T-helper 9 cell (primary cell): ENCODE data around the gene PCNP.
"Not testable (repeated sequence)": the region's sequence is repeated elsewhere in the genome, so short reads cannot be mapped to it uniquely, and the experiment has no call there.

Experiments used
- DNase-seq: peaks from one replicate; pipeline ENCODE4 v3.0.0-alpha.2; 2020
- total RNA-seq, 2 donors: gene quantifications; one replicate each; lab custom pipeline; 2026; lab: John Stamatoyannopoulos, UW

PCNP gene
- total RNA-seq: 115 to 139 reads per million in 2 donors

- DNase-seq: peak; percentile 99
Observed at GRCh38 chr3:101573449-101574387, at the start of gene PCNP. Gene PCNP, plus strand, starts transcription at chr3:101574180. Its CDS starts 36 bp downstream, at chr3:101574216.

GRCh38 chr3:101527441-101527840 lies 46.5 kb upstream of the PCNP start:
- DNase-seq: no peak

DNA sequence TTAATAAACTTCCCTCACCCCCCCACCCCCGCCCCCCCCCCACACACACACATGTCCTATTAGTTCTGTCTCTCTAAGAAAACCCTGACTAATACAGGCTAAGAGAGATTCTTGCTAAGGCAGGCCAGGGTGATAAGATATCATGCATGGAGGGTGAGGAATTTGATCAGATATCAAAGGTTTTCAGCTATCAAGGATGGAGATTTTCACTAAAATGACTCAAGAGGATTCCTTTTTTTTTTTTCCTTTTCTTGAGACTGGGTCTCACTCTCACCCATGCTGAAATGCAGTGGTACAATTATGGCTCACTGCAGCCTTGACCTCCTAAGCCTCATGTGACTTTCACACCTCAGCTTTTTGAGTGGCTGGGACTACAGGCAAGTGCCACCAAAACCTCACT lies 46.1 kb upstream of the PCNP start:
- DNase-seq: no peak

DNA sequence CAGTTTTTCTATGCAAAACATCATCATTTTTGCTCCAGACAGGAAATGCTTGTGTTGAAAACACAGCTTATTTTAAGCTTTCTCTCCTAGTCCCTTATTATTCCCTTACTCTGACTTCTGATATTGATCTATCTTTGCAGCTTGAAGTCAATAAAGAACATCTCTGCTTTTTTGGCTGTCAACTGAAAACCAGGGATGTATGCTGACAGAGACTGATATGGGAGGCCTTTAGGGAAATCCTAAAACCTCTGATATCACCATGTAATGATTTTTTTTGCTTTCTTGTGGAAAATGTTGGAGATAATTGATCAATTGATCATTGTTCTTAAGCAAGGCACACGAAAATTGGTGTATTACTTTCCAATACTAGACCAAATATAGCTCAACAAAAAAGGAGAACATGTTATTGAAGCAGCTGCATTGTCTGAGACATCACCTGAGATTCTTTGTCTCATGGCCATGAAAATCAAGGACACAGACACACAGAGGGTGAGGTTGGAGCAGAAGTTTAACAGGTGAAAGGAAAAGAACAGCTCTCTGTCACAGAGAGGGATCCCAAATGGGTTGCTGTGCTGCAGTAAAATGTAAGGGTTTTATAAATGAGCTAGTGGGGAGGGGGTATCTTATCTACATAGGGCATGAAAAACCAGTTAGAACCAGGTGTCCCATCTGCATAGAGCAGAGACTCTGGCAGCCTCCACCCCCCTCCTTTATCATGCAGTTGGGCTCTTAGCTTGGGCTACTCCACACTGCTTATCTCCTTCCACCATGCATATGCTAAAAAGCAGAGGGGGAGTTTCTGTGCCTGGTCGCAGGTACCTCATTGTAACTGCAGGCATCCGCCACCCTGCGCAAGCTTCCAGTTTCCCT lies 43.9 kb upstream of the PCNP start:
- no peak for DNase-seq

- DNase-seq: no peak
Observed at GRCh38 chr3:101530686-101531047, 43.3 kb upstream of the PCNP start.

- DNase-seq: no peak
Observed at GRCh38 chr3:101531473-101532086, 42.4 kb upstream of the PCNP start.

- DNase-seq: no peak
Observed at GRCh38 chr3:101532783-101533602, 41.0 kb upstream of the PCNP start.

- DNase-seq: no peak
Observed at GRCh38 chr3:101533603-101533968, 40.4 kb upstream of the PCNP start.

DNA sequence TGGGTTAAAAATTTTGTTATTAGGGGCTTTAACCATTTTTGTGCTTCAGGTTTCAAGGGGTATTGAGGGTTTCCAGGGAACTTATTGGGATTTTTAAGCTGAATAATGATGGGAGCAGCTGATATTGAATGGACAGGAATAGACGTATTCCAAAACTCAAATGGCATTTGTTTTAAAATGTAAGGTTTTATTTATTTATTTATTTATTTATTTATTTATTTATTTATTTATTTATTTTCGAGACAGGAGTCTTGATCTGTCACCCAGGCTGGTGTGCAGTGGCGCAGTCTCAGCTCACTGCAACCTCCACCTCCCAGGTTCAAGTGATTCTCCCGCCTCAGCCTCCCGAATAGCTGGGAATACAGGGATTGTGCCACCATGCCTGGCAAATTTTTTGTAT lies 38.8 kb upstream of the PCNP start:
- no peak for DNase-seq

GRCh38 chr3:101536266-101536665 lies 37.7 kb upstream of the PCNP start:
- DNase-seq: no peak

GRCh38 chr3:101536955-101537354 lies 37.0 kb upstream of the PCNP start:
- DNase-seq: not testable (repeated sequence)

- no peak for DNase-seq
Observed at GRCh38 chr3:101542957-101543356, 31.0 kb upstream of the PCNP start.

- DNase-seq: no peak
Observed at GRCh38 chr3:101544161-101544850, 29.7 kb upstream of the PCNP start.

GRCh38 chr3:101548527-101549105 lies 25.4 kb upstream of the PCNP start:
- no peak for DNase-seq

GRCh38 chr3:101549473-101549872 lies 24.5 kb upstream of the PCNP start:
- no peak for DNase-seq

DNA sequence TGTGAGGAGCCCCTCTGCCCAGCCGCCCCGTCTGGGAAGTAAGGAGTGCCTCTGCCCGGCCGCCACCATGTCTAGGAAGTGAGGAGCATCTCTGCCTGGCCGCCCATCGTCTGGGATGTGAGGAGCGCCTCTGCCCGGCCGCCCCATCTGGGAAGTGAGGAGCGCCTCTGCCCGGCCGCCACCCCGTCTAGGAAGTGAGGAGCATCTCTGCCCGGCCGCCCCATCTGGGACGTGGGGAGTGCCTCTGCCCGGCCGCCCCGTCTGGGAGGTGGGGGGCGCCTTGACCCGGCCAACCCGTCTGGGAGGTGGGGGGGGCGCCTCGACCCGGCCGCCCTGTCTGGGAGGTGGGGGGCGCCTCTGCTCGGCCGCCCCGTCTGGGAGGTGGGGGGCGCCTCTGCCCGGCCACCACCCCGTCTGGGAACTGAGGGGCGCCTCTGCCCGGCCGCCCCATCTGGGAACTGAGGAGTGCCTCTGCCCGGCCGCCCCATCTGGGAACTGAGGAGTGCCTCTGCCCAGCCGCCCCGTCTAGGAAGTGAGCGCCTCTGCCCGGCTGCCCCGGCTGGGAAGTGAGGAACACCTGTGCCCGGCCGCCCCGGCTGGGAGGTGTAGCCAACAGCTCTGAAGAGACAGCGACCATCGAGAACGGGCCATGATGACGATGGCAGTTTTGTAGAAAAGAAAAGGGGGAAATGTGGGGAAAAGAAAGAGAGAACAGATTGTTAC lies 22.5 kb upstream of the PCNP start:
- not testable (repeated sequence) for DNase-seq

DNA sequence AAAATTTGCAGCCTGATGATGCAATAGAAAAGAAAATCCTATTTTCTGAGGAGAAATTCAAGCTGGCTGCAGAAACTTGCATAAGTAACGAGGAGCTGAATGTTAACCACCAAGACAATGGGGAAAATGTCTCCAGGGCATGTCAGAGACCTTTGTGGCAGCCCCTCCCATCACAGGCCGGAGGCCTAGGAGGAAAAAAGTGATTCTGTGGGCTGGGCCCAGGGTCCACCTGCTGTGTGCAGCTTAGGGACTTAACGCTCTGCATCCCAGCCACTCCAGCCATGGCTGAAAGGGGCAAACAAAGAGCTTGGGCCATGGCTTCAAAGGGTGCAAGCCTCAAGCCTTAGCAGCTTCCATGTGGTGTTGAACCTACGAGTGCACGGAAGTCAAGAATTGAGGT lies 20.6 kb upstream of the PCNP start:
- DNase-seq: not testable (repeated sequence)

GRCh38 chr3:101556064-101556463 lies 17.9 kb upstream of the PCNP start:
- no peak for DNase-seq

- DNase-seq: peak; percentile 88
Observed at GRCh38 chr3:101561630-101562328, 12.2 kb upstream of the PCNP start, which contains the start of gene TRMT10C. Gene TRMT10C, plus strand, starts transcription at chr3:101561868. Its CDS starts 2,914 bp downstream, at chr3:101564782.
